BJ (cell line): Measurements from ENCODE around the gene IQGAP1. TPM values are rescaled to one million over a fixed set of nuclear protein-coding genes. Genes with fewer than 3 reads are reported as not detected.

Experiments used
- CTCF ChIA-PET: fragments of 350-600 bp; formaldehyde crosslinking; extraction: SDS; loops from one replicate; lab custom pipeline; 2021; ENCODE audit warnings: antibody characterized with exemption, inconsistent platforms; lab: Yijun Ruan, JAX
- POLR2A ChIA-PET: fragments of 300-600 bp; sonication (Branson Sonifier 250); formaldehyde crosslinking; extraction: SDS; loops from one replicate; lab custom pipeline; 2021; ENCODE audit warnings: antibody characterized with exemption; lab: Charles Lee
- DNase-seq: peaks from one replicate; pipeline ENCODE4 v3.0.0-alpha.2; 2011; ENCODE audit warnings: low read depth
- H3K27me3 ChIP-seq: 2 replicates; pipeline ENCODE4 v1.6.0; 2011; ENCODE audit warnings: low read length; ENCODE audit not compliant: control insufficient read depth, insufficient read depth
- H3K36me3 ChIP-seq: 2 replicates; pipeline ENCODE4 v1.5.1; 2011; ENCODE audit warnings: low read length; ENCODE audit not compliant: control insufficient read depth, insufficient read depth
- H3K4me3 ChIP-seq: 2 replicates; pipeline ENCODE4 v1.5.1; 2011; ENCODE audit warnings: low read depth, mild to moderate bottlenecking, control low read depth, low read length
- polyA plus RNA-seq: library from polyadenylated mRNA; depleted of rRNA; stranded (reverse); fragments of >200 nt; gene quantifications from 2 replicates; pipeline ENCODE4 v1.2.3, GENCODE V29; 2011
- TF ChIP-seq, protein P1 (sequence below): IDR thresholded peaks from 2 replicates; pipeline ENCODE4 v1.5.1; 2011; ENCODE audit warnings: low read depth, mild to moderate bottlenecking, control low read depth, inconsistent platforms, low read length, moderate library complexity; ENCODE audit not compliant: insufficient read depth

Gene IQGAP1
- polyA plus RNA-seq, 1 experiment: 88.7 TPM

DNA sequence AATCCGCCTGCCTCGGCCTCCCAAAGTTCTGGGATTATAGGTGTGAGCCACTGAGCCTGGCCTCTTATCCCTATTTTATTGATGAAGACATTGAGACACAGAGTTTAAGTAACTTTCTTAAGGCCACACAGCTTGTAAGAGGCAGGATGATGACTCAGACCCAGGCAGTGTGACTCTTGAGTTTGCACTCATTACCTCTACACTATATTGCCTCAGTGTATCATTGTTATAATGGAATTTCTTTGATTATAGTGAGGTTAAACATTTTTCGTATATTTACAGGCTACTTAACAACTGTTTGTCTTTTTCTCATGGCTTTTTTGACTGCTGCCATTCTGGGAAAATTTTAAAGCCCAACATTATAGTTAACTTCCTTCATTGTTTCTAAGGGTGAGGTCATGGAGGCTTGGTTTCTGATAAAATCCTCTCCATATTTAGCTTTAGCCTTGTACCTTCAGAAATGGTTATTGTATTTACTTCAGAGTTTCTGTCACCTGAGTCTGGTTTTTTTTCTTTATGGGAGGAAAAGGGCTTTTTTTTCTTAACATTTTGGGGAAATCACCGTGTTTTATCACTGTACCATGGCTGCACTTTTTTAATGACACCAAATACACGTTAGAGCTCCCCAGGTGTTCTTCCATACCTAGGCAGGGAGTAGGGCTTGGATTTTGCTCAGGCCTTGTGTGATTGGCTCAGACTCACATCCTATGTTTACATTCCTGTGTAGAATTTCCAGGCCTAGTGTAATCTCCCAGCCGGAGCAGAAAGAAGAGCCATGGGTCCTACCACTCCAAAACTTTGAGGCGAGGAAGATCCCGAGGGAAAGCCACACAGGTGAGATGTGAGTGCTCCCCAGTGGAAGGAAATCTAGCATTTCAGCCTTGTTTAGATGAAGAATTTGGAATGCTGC is 29.7 kb upstream of the IQGAP1 start:
- TF ChIP-seq, protein P1, sequence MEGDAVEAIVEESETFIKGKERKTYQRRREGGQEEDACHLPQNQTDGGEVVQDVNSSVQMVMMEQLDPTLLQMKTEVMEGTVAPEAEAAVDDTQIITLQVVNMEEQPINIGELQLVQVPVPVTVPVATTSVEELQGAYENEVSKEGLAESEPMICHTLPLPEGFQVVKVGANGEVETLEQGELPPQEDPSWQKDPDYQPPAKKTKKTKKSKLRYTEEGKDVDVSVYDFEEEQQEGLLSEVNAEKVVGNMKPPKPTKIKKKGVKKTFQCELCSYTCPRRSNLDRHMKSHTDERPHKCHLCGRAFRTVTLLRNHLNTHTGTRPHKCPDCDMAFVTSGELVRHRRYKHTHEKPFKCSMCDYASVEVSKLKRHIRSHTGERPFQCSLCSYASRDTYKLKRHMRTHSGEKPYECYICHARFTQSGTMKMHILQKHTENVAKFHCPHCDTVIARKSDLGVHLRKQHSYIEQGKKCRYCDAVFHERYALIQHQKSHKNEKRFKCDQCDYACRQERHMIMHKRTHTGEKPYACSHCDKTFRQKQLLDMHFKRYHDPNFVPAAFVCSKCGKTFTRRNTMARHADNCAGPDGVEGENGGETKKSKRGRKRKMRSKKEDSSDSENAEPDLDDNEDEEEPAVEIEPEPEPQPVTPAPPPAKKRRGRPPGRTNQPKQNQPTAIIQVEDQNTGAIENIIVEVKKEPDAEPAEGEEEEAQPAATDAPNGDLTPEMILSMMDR: no peak
- CTCF ChIA-PET: interaction anchor here (2.9 to 8.3 kb wide), 2 partner anchors 39 to 124 kb away, joined by 11 to 51 read pairs; no protein-coding TSS in a partner anchor
- DNase-seq: no peak
- POLR2A ChIA-PET: no interaction called here
- H3K36me3 ChIP-seq: no peaks in the 10 kb centered on the region
- H3K4me3 ChIP-seq: no peak overlapping the region
- H3K27me3 ChIP-seq: no peaks in the 10 kb centered on the region

DNA sequence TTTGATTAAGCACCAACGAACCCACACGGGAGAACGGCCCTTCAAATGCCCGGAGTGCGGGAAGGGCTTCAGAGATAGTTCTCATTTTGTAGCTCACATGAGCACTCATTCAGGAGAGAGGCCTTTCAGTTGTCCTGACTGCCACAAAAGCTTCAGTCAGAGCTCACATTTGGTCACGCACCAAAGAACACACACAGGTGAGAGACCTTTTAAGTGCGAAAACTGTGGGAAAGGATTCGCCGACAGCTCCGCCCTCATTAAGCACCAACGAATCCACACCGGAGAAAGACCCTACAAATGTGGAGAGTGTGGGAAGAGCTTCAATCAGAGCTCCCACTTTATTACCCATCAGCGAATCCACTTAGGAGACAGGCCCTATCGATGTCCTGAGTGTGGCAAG is 27.3 kb upstream of the IQGAP1 start:
- POLR2A ChIA-PET: no interaction called here
- H3K27me3 ChIP-seq: no peaks in the 10 kb centered on the region
- TF ChIP-seq, protein P1: no peak
- H3K4me3 ChIP-seq: no peak overlapping the region
- no peak for DNase-seq
- H3K36me3 ChIP-seq: no peaks in the 10 kb centered on the region
- CTCF ChIA-PET: interaction anchor here (0.8 to 8.3 kb wide), 8 partner anchors 9 to 525 kb away, joined by 3 to 51 read pairs (median 5); partner anchors contain the start of gene ZNF774

DNA sequence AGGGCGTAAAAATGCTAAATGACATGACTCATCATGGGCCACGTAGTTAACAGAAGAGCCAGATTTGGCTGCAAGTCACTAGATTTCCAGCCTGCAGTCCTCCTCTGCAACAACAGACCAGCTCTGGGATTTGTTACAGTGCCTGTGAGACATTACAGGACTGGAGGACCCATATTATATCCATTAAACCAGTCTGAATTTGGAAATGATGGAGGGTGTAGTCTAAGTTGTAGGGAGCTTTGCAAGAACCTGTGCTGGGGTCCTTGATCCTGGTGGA is 25.2 kb upstream of the IQGAP1 start:
- CTCF ChIA-PET: interaction anchor here (0.6 to 8.3 kb wide), 12 partner anchors 12 to 119 kb away, joined by 3 to 51 read pairs (median 5); no protein-coding TSS in a partner anchor
- POLR2A ChIA-PET: interaction anchor here (1.3 kb wide), 1 partner anchor 25 kb away, joined by 4 read pairs; the partner anchor contains the start of gene IQGAP1
- no peak overlapping the region for H3K4me3 ChIP-seq
- TF ChIP-seq, protein P1: no peak
- H3K36me3 ChIP-seq: no peaks in the 10 kb centered on the region
- H3K27me3 ChIP-seq: no peaks in the 10 kb centered on the region
- peak; percentile 52 for DNase-seq

DNA sequence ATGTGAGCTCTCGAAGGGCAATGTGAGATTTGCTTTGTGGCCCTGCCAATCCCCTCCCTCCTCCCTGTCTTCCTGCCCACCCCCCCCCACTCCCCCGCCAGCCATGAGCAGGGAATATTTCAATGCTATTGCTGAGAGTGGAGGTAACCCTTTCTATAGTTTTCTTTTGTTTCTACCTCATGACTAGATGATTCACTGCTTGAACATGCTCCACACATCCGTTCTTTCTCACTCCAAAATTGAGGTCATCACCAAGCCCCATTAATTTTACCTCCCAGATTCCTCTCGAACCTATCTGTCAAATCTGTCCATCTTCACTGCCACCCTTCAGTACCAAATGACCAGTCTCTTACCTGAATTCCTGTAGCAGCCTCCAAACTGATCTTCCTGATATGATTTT is 23.8 kb upstream of the IQGAP1 start:
- CTCF ChIA-PET: interaction anchor here (0.6 to 8.3 kb wide), 5 partner anchors 18 to 533 kb away, joined by 3 to 51 read pairs (median 5); no protein-coding TSS in a partner anchor
- TF ChIP-seq, protein P1: no peak
- Histone ChIP-seq H3K27me3 (no peaks in the 10 kb centered on the region), H3K4me3 (no peak overlapping the region), H3K36me3 (no peaks in the 10 kb centered on the region)
- POLR2A ChIA-PET: no interaction called here
- no peak for DNase-seq

DNA sequence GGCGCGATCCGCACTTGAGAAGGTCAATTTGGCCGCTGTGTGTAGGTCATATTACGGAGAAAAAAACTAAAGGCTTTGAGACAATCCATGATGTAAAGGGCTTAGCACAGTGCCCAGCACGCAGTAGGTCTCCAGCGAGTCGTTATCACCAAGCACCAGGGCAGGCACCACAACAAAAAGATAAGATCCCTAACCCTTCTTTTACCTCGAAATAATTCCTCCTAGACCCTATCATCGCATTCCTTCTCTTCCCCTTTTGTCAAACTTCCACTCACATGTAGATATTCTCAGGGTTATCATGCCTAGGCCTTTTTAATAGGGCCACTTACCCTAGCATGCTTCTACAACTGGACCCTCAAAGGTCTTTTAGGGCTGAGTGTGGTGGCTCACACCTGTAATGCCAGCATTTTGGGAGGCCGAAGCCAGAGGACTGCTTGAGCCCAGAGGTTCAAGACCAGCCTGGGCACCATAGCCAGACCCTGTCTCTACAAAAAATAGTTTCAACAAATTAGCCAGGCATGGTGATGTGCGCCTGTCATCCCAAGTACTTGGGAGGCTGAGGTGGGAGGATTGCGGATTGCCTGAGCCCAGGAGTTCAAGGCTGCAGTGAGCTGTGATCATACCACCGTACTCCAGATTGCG is 22.5 kb upstream of the IQGAP1 start:
- TF ChIP-seq, protein P1: no peak
- H3K36me3 ChIP-seq: no peaks in the 10 kb centered on the region
- no peak for DNase-seq
- no peaks in the 10 kb centered on the region for H3K27me3 ChIP-seq
- no peak overlapping the region for H3K4me3 ChIP-seq
- ChIA-PET POLR2A (no interaction called here), CTCF (interaction anchor here (1.6 kb wide), 1 partner anchor 117 kb away, joined by 6 read pairs; no protein-coding TSS in a partner anchor)
